ENCODE data around the gene ARNT2. TPM values are rescaled to one million over a fixed set of nuclear protein-coding genes. Genes with fewer than 3 reads are reported as not detected.

Gene ARNT2
- total and polyA plus RNA-seq, 2 of the 13 experiments (the other 11 are each of a cell fraction or from before 2014, with no cell fraction given): 0.69 to 1.7 TPM

DNA sequence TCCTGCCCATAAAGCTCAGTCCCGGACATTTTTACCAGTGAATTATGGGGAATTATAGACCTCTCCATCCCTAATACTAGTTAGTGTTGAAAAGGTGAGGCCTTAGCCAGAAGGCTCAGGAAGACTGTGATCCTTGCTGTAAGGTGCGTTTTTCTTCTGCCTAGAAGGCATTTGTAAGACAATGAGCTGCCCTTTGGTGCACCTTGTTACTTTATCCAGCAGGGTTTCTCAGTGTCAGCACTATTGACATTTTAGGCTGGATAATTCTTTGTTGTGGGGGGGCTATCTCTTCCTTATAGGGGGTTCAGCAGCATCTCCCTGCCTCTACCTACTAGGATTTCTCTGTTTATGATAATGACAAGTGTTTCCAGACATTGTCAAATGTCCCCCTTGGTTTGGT lies 182.8 kb downstream of the ARNT2 start:
- POLR2A ChIA-PET: interaction anchor here (2.1 kb wide), 1 partner anchor 10 kb away, joined by 10 read pairs; no protein-coding TSS in a partner anchor
- CTCF ChIA-PET (ENCODE audit: low intra/inter-chr PET ratio, low total read pairs): no interaction called here
- peaks cover 23% of the 10 kb centered on the region for H3K4me1 ChIP-seq (ENCODE audit: insufficient read depth, low read length)
- no peaks in the 10 kb centered on the region for H3K36me3 ChIP-seq (replicated peaks in 1 of 2; ENCODE audit: control insufficient read depth in 1 of 2, insufficient read depth in 2 of 2, low read length in 2 of 2)
- DNase-seq (ENCODE audit: low spot score): no peak
- H3K27me3 ChIP-seq (ENCODE audit: control insufficient read depth in 1 of 2, insufficient read depth in 2 of 2, low read length in 2 of 2): peaks cover 0 to 2% of the 10 kb centered on the region in 2 experiments; a peak in 1 of 5 replicates
- intact Hi-C loops (cut with micrococcal nuclease; ENCODE audit: unreplicated experiment) (no loop called here), in situ Hi-C loops (cut with HindIII; ENCODE audit: extremely low pct_ligation_motif_present, low pct_unique_long_range_greater_than_20kb) (no loop called here)
- 52% methylated on average over 2 of the region's 2 CpGs for WGBS (ENCODE audit: low lambda C conversion rate)
- no peak overlapping the region for H3K4me3 ChIP-seq (replicated peaks in 1 of 3; ENCODE audit: insufficient read depth in 1 of 3, low read depth in 2 of 3, low read length in 3 of 3)
- no peak for FAIRE-seq
- no peak overlapping the region for H2AFZ ChIP-seq (ENCODE audit: low read length)
- H3K9me3 ChIP-seq (ENCODE audit: low read length): no peaks in the 10 kb centered on the region
- no peaks in the 10 kb centered on the region for H4K20me1 ChIP-seq (ENCODE audit: insufficient read depth, low read length)
- TF ChIP-seq POGZ (CRISPR knock-in tag; IDR thresholded peaks at IDR 0.05): no peak
- no peak for TF ChIP-seq SP4 (CRISPR knock-in tag; IDR thresholded peaks at IDR 0.05)
- TF ChIP-seq, protein P1, sequence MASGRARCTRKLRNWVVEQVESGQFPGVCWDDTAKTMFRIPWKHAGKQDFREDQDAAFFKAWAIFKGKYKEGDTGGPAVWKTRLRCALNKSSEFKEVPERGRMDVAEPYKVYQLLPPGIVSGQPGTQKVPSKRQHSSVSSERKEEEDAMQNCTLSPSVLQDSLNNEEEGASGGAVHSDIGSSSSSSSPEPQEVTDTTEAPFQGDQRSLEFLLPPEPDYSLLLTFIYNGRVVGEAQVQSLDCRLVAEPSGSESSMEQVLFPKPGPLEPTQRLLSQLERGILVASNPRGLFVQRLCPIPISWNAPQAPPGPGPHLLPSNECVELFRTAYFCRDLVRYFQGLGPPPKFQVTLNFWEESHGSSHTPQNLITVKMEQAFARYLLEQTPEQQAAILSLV (CRISPR knock-in tag; IDR thresholded peaks at IDR 0.05; ENCODE audit: borderline replicate concordance): no peak
- no peak for TF ChIP-seq ZNF879 (CRISPR knock-in tag; IDR thresholded peaks at IDR 0.05)
- TF ChIP-seq MAFK (conservative IDR thresholded peaks at IDR 0.05 in 1 of 2, IDR thresholded peaks at IDR 0.05 in 1 of 2; ENCODE audit: low read length in 2 of 2): peak in 1 of 2 experiments; percentile 21; a peak in 1 of 4 replicates
- no peak overlapping the region for H3K9ac ChIP-seq (ENCODE audit: insufficient read depth, low read depth, low read length)
- no peak for ATAC-seq
- no peaks in the 10 kb centered on the region for H3K79me2 ChIP-seq (ENCODE audit: insufficient read depth, low read length)
- H3K27ac ChIP-seq (ENCODE audit: extremely low read length, insufficient read depth, low read length): no peak overlapping the region
- no peak overlapping the region for H3K4me2 ChIP-seq (ENCODE audit: low read depth, low read length)
- no TSS peak for BruUV-seq (replicated peaks)

DNA sequence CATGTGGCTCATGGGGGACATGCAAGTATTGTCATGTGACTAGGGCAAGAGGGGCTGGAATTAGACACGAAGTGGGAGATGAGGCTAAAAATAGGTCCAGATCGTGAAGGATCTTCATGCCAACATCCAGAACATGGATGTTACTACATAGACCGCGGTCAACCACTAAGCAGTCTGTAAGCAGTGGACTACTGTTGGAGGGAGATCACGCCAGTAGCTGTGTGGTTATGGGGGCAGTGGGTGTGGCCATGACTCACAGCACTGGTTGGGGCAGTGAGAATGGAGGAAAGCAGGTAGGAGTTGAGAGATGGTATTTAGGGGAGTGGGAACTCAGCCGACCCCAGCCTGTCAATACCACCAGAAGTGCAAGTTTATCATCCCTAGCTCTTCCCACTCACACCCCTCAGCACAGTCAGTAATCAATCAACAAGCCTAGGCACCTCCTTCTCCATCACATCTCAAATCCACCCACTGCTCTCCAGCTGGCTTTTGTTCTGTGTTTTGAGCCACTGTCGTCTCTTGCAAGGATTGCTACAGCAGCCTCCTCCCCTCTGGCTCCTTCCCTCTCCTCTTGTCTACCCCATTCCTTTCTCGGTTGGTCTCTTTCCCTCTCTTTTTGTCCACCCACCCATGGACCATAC lies 183.8 kb downstream of the ARNT2 start:
- intact Hi-C loops (cut with micrococcal nuclease; ENCODE audit: unreplicated experiment): no loop called here
- H2AFZ ChIP-seq (ENCODE audit: low read length): no peak overlapping the region
- DNase-seq (ENCODE audit: low spot score) (no peak), ATAC-seq (no peak), FAIRE-seq (no peak)
- H3K36me3 ChIP-seq (replicated peaks in 1 of 2; ENCODE audit: control insufficient read depth in 1 of 2, insufficient read depth in 2 of 2, low read length in 2 of 2): no peaks in the 10 kb centered on the region
- H3K4me1 ChIP-seq (ENCODE audit: insufficient read depth, low read length): peaks cover 16% of the 10 kb centered on the region
- no peaks in the 10 kb centered on the region for H4K20me1 ChIP-seq (ENCODE audit: insufficient read depth, low read length)
- H3K27ac ChIP-seq (ENCODE audit: extremely low read length, insufficient read depth, low read length): no peak overlapping the region
- H3K4me2 ChIP-seq (ENCODE audit: low read depth, low read length): no peak overlapping the region
- H3K27me3 ChIP-seq (ENCODE audit: control insufficient read depth in 1 of 2, insufficient read depth in 2 of 2, low read length in 2 of 2): no peaks in the 10 kb centered on the region
- no peak overlapping the region for H3K4me3 ChIP-seq (replicated peaks in 1 of 3; ENCODE audit: insufficient read depth in 1 of 3, low read depth in 2 of 3, low read length in 3 of 3)
- no TSS peak for BruUV-seq (replicated peaks)
- H3K79me2 ChIP-seq (ENCODE audit: insufficient read depth, low read length): no peaks in the 10 kb centered on the region
- POLR2A ChIA-PET: interaction anchor here (2.1 kb wide), 1 partner anchor 9 kb away, joined by 10 read pairs; no protein-coding TSS in a partner anchor
- no peaks in the 10 kb centered on the region for H3K9me3 ChIP-seq (ENCODE audit: low read length)
- WGBS (ENCODE audit: low lambda C conversion rate): 56% methylated on average over 8 of the region's 8 CpGs
- CTCF ChIA-PET (ENCODE audit: low intra/inter-chr PET ratio, low total read pairs): no interaction called here
- H3K9ac ChIP-seq (ENCODE audit: insufficient read depth, low read depth, low read length): no peak overlapping the region
- in situ Hi-C loops (cut with HindIII; ENCODE audit: extremely low pct_ligation_motif_present, low pct_unique_long_range_greater_than_20kb): no loop called here
- TF ChIP-seq SP2 (CRISPR knock-in tag; IDR thresholded peaks at IDR 0.05): no peak
- TF ChIP-seq TCF12 (IDR thresholded peaks at IDR 0.05): no peak
- no peak for TF ChIP-seq TCF12 (CRISPR knock-in tag; IDR thresholded peaks at IDR 0.05)
- no peak for TF ChIP-seq NFYB (CRISPR knock-in tag; IDR thresholded peaks at IDR 0.05)
- TF ChIP-seq MLXIP (CRISPR knock-in tag; IDR thresholded peaks at IDR 0.05; ENCODE audit: borderline replicate concordance): no peak
- TF ChIP-seq ZNF10 (CRISPR knock-in tag; IDR thresholded peaks at IDR 0.05; ENCODE audit: borderline replicate concordance, low read depth): no peak
- TF ChIP-seq ZNF350 (CRISPR knock-in tag; IDR thresholded peaks at IDR 0.05; ENCODE audit: borderline replicate concordance, low read depth): no peak
- no peak for TF ChIP-seq TARDBP (CRISPR knock-in tag; IDR thresholded peaks at IDR 0.05)
- no peak for TF ChIP-seq NPAS2 (CRISPR knock-in tag; IDR thresholded peaks at IDR 0.05; ENCODE audit: borderline replicate concordance)
- TF ChIP-seq ZNF468 (CRISPR knock-in tag; IDR thresholded peaks at IDR 0.05): no peak

Data from HepG2 (cell line).